SK-N-SH (cell line): ENCODE measurements around the gene ARMC10. TPM values are rescaled to one million over a fixed set of nuclear protein-coding genes. Genes with fewer than 3 reads are reported as not detected.

ENCODE experiments used
- CTCF ChIA-PET: fragments of 300-600, 350-600 bp; formaldehyde crosslinking; extraction: SDS; loops from one replicate; lab custom pipeline; 2021; lab: Yijun Ruan, JAX
- POLR2A ChIA-PET: fragments of 350-600 bp; sonication (Branson Sonifier 250); formaldehyde crosslinking; extraction: SDS; loops from one replicate; lab custom pipeline; 2020; ENCODE audit warnings: antibody characterized with exemption, inconsistent platforms; lab: Yijun Ruan, JAX
- DNase-seq: peaks from one replicate; pipeline ENCODE4 v3.0.0; 2012
- H2AFZ ChIP-seq: fragments of 200-600 bp; sonication (generic); 2 replicates; pipeline ENCODE4 v1.8.1; 2016; ENCODE audit warnings: antibody characterized with exemption, mild to moderate bottlenecking, low read depth
- H3F3A ChIP-seq: fragments of 200-600 bp; sonication (generic); replicated peaks from 2 replicates; pipeline ENCODE3; 2016; ENCODE audit warnings: antibody characterized with exemption, mild to moderate bottlenecking; ENCODE audit not compliant: insufficient read depth
- H3K27ac ChIP-seq, 2 experiments: fragments of 200-500 bp in 1 of 2; fragments of 200-600 bp in 1 of 2; sonication (Bioruptor generic) in 1 of 2; sonication (generic), shearing (Covaris generic) in 1 of 2; 2 replicates each; pipeline versions ENCODE4 v1.5.1 to v1.6.1; 2014 to 2016; ENCODE audit warnings: low read depth in 2 of 2, inconsistent platforms in 1 of 2, low read length in 1 of 2, mild to moderate bottlenecking in 1 of 2, mixed read lengths in 1 of 2
- H3K27me3 ChIP-seq: fragments of 200-600 bp; sonication (generic), shearing (Covaris generic); 2 replicates; pipeline ENCODE4 v1.6.1; 2016; ENCODE audit warnings: mixed run types; ENCODE audit not compliant: insufficient read depth
- H3K36me3 ChIP-seq, 2 experiments: fragments of 200-500 bp in 1 of 2; fragments of 200-600 bp in 1 of 2; sonication (Bioruptor generic) in 1 of 2; sonication (generic) in 1 of 2; replicated peaks in 1 of 2; 2 replicates each; pipeline versions ENCODE3 to v1.5.1; 2014 to 2016; ENCODE audit warnings: low read length in 1 of 2, mild to moderate bottlenecking in 1 of 2; ENCODE audit not compliant: insufficient read depth in 2 of 2, control insufficient read depth in 1 of 2
- H3K4me1 ChIP-seq, 2 experiments: fragments of 200-500 bp in 1 of 2; fragments of 200-600 bp in 1 of 2; sonication (Bioruptor generic) in 1 of 2; sonication (generic), shearing (Covaris generic) in 1 of 2; 2 replicates each; pipeline versions ENCODE4 v1.5.1 to v1.6.1; 2014 to 2016; ENCODE audit warnings: low read depth in 1 of 2, low read length in 1 of 2, mixed run types in 1 of 2; ENCODE audit not compliant: insufficient read depth in 2 of 2, control insufficient read depth in 1 of 2
- H3K4me2 ChIP-seq: fragments of 200-600 bp; sonication (generic), shearing (Covaris generic); 2 replicates; pipeline ENCODE4 v1.6.1; 2017; ENCODE audit warnings: mixed run types
- H3K4me3 ChIP-seq, 2 experiments: fragments of 200-500 bp in 1 of 2; fragments of 200-600 bp in 1 of 2; sonication (Bioruptor generic) in 1 of 2; sonication (generic), shearing (Covaris generic) in 1 of 2; 2 replicates each; pipeline versions ENCODE4 v1.5.1 to v1.8.1; 2014 to 2016; ENCODE audit warnings: low read depth in 2 of 2, inconsistent platforms in 1 of 2, low read length in 1 of 2, mild to moderate bottlenecking in 1 of 2, mixed read lengths in 1 of 2, moderate library complexity in 1 of 2
- H3K79me2 ChIP-seq: fragments of 200-600 bp; sonication (generic); 2 replicates; pipeline ENCODE4 v1.8.1; 2017; ENCODE audit warnings: mild to moderate bottlenecking; ENCODE audit not compliant: insufficient read depth
- H3K9ac ChIP-seq: fragments of 200-600 bp; sonication (generic); 2 replicates; pipeline ENCODE4 v1.6.1; 2017; ENCODE audit warnings: mixed run types
- H3K9me2 ChIP-seq: fragments of 200-600 bp; sonication (generic); 2 replicates; pipeline ENCODE4 v1.6.1; 2017; ENCODE audit warnings: mixed run types
- H3K9me3 ChIP-seq: fragments of 200-600 bp; sonication (generic); 2 replicates; pipeline ENCODE4 v1.6.1; 2017; ENCODE audit warnings: mixed run types, mild to moderate bottlenecking, moderate library complexity
- H4K20me1 ChIP-seq: fragments of 200-600 bp; sonication (generic); 2 replicates; pipeline ENCODE4 v1.6.1; 2017; ENCODE audit warnings: mild to moderate bottlenecking, mixed run types; ENCODE audit not compliant: insufficient read depth
- CHD2 ChIP-seq: fragments of 150-350 bp; IDR thresholded peaks from 2 replicates; pipeline ENCODE4 v1.6.1; 2018; ENCODE audit warnings: low read length; ENCODE audit not compliant: partially characterized antibody
- CTCF ChIP-seq: fragments of 200-600 bp; sonication (generic); IDR thresholded peaks from 2 replicates; pipeline ENCODE4 v1.6.1; 2017; ENCODE audit warnings: antibody characterized with exemption, mild to moderate bottlenecking, moderate library complexity
- ELF1 ChIP-seq: IDR thresholded peaks from 2 replicates; pipeline ENCODE4 v1.4.0; 2012
- EZH2phosphoT487 ChIP-seq: fragments of 200-600 bp; sonication (generic); IDR thresholded peaks from 2 replicates; pipeline ENCODE4 v1.6.1; 2017; ENCODE audit warnings: low read depth, mixed run types, mild to moderate bottlenecking, antibody characterized with exemption, moderate library complexity, borderline replicate concordance
- FOXJ3 ChIP-seq: sonication (generic); formaldehyde crosslinking; IDR thresholded peaks from 2 replicates; pipeline ENCODE4 v1.5.1; 2020; ENCODE audit warnings: mild to moderate bottlenecking, missing genetic modification reagents
- FOXM1 ChIP-seq: IDR thresholded peaks from 2 replicates; pipeline ENCODE4 v1.4.0; 2012; ENCODE audit warnings: low read depth, mild to moderate bottlenecking
- GABPA ChIP-seq: IDR thresholded peaks from 2 replicates; pipeline ENCODE4 v1.4.0; 2012; ENCODE audit warnings: low read depth, mild to moderate bottlenecking
- IRF3 ChIP-seq: fragments of 150-350 bp; IDR thresholded peaks from 2 replicates; pipeline ENCODE4 v1.6.1; 2016; ENCODE audit warnings: mild to moderate bottlenecking, low read depth, low read length
- JUND ChIP-seq: IDR thresholded peaks from 2 replicates; pipeline ENCODE4 v1.4.0; 2012
- MAX ChIP-seq: IDR thresholded peaks from 2 replicates; pipeline ENCODE4 v1.4.0; 2012; ENCODE audit warnings: low read depth
- MEF2A ChIP-seq: IDR thresholded peaks from 2 replicates; pipeline ENCODE4 v1.4.0; 2012; ENCODE audit warnings: low read depth, borderline replicate concordance
- NFIC ChIP-seq: IDR thresholded peaks from 2 replicates; pipeline ENCODE4 v1.4.0; 2012; ENCODE audit warnings: borderline replicate concordance
- NRF1 ChIP-seq: IDR thresholded peaks from 2 replicates; pipeline ENCODE4 v1.6.1; 2012; ENCODE audit warnings: low read depth, mild to moderate bottlenecking, low read length
- REST ChIP-seq: IDR thresholded peaks from 2 replicates; pipeline ENCODE4 v1.6.1; 2012; ENCODE audit warnings: mild to moderate bottlenecking, low read depth, low read length, moderate library complexity
- RFX5 ChIP-seq: IDR thresholded peaks from 2 replicates; pipeline ENCODE4 v1.6.1; 2012; ENCODE audit warnings: mild to moderate bottlenecking, improper control_type of control experiment, low read length
- TAF1 ChIP-seq: IDR thresholded peaks from 2 replicates; pipeline ENCODE4 v1.6.1; 2012; ENCODE audit warnings: low read depth, mild to moderate bottlenecking, low read length, moderate library complexity, borderline replicate concordance
- TCF12 ChIP-seq: IDR thresholded peaks from 2 replicates; pipeline ENCODE4 v1.4.0; 2012
- TEAD4 ChIP-seq: IDR thresholded peaks from 2 replicates; pipeline ENCODE4 v1.4.0; 2012; ENCODE audit warnings: mild to moderate bottlenecking, borderline replicate concordance; ENCODE audit not compliant: insufficient read depth
- USF1 ChIP-seq: IDR thresholded peaks from 2 replicates; pipeline ENCODE4 v1.4.0; 2012; ENCODE audit warnings: low read depth, borderline replicate concordance
- ZBTB33 ChIP-seq: IDR thresholded peaks from 2 replicates; pipeline ENCODE4 v1.4.0; 2012; ENCODE audit warnings: low read depth, borderline replicate concordance
- WGBS: methylation state at CpG from one replicate; pipeline ENCODE4 v1.1.6; 2017; ENCODE audit warnings: low lambda C conversion rate; 5-methylcytosine and 5-hydroxymethylcytosine counted together
- polyA plus RNA-seq, 3 experiments: library from polyadenylated mRNA; depleted of rRNA; stranded (reverse); fragments of >200 nt; gene quantifications; 2 replicates each; pipeline ENCODE4 v1.2.3, GENCODE V29; 2012

The ARMC10 gene
- polyA plus RNA-seq, 1 of the 3 experiments (the other 2 are of a cell fraction): 43.4 TPM

GRCh38 chr7:103121641-103122040 is 46.7 kb downstream of the ARMC10 start:
- no peak overlapping the region for H3K9ac ChIP-seq
- H3K9me3 ChIP-seq: no peaks in the 10 kb centered on the region
- H3K4me2 ChIP-seq: no peak overlapping the region
- H3K9me2 ChIP-seq: no peaks in the 10 kb centered on the region
- peaks cover 41 to 43% of the 10 kb centered on the region in 2 experiments for H3K36me3 ChIP-seq
- H3K4me1 ChIP-seq: no peaks in the 10 kb centered on the region
- H3K79me2 ChIP-seq: 0 out of 2 replicates have a peak, but pooled peaks cover 5% of the 10 kb centered on the region
- no peak overlapping the region for H2AFZ ChIP-seq
- H3K27ac ChIP-seq: no peak overlapping the region
- no peak for DNase-seq
- peaks cover 3% of the 10 kb centered on the region for H3F3A ChIP-seq
- no peaks in the 10 kb centered on the region for H4K20me1 ChIP-seq
- no peaks in the 10 kb centered on the region for H3K27me3 ChIP-seq
- TF ChIP-seq TAF1: no peak
- TF ChIP-seq CHD2: no peak
- no peak for TF ChIP-seq MAX
- TF ChIP-seq MEF2A: no peak
- no peak for TF ChIP-seq REST
- TF ChIP-seq TEAD4: no peak
- TF ChIP-seq GABPA: no peak
- TF ChIP-seq FOXJ3 (CRISPR knock-in tag): no peak
- TF ChIP-seq RFX5: no peak
- no peak for TF ChIP-seq TCF12
- no peak for TF ChIP-seq EZH2phosphoT487
- no peak for TF ChIP-seq NRF1
- no peak for TF ChIP-seq IRF3
- H3K4me3 ChIP-seq: no peak overlapping the region
- ChIA-PET POLR2A (no interaction called here), CTCF (no interaction called here)

- Histone ChIP-seq H3F3A (no peaks in the 10 kb centered on the region), H3K4me1 (no peaks in the 10 kb centered on the region), H2AFZ (no peak overlapping the region), H4K20me1 (no peaks in the 10 kb centered on the region), H3K9me2 (no peaks in the 10 kb centered on the region), H3K9me3 (no peaks in the 10 kb centered on the region), H3K27me3 (no peaks in the 10 kb centered on the region), H3K27ac (no peak overlapping the region), H3K79me2 (0 out of 2 replicates have a peak, but pooled peaks cover 5% of the 10 kb centered on the region), H3K4me2 (no peak overlapping the region), H3K4me3 (no peak overlapping the region), H3K36me3 (peaks cover 52 to 53% of the 10 kb centered on the region in 2 experiments), H3K9ac (no peak overlapping the region)
- CTCF ChIA-PET: interaction anchor here (1.5 kb wide), 1 partner anchor 20 kb away, joined by 8 read pairs; no protein-coding TSS in a partner anchor
- WGBS: 62% methylated on average over 3 of the region's 3 CpGs
- no peak for DNase-seq
- POLR2A ChIA-PET: no interaction called here
- TF ChIP-seq USF1: no peak
- TF ChIP-seq CTCF: no peak
- TF ChIP-seq NFIC: no peak
- TF ChIP-seq JUND: no peak
- TF ChIP-seq TAF1: no peak
- TF ChIP-seq ELF1: no peak
- TF ChIP-seq FOXM1: no peak
- no peak for TF ChIP-seq EZH2phosphoT487
- TF ChIP-seq ZBTB33: no peak
These were observed 48.6 kb downstream of the ARMC10 start for GRCh38 chr7:103123529-103123928.
